GM23338 (cell line): ENCODE results near the gene C20orf141. TPM values are rescaled to one million over a fixed set of nuclear protein-coding genes. Genes with fewer than 3 reads are reported as not detected.

Source experiments
- ATAC-seq: fragments of 200-7000 bp; cut with Tn5 transposase; 3 replicates; pipeline ENCODE4 v1.9.1; 2020
- DNase-seq: peaks from one replicate; pipeline ENCODE4 v3.0.0-alpha.2; 2015; ENCODE audit warnings: low spot score
- H2AFZ ChIP-seq: fragments of 200-600 bp; sonication (generic); 2 replicates; pipeline ENCODE4 v1.8.0; 2016; ENCODE audit warnings: antibody characterized with exemption, mild to moderate bottlenecking, moderate library complexity
- H3F3A ChIP-seq: fragments of 200-600 bp; sonication (generic); replicated peaks from 2 replicates; pipeline ENCODE4 v1.8.0; 2017; ENCODE audit warnings: antibody characterized with exemption, mixed run types, low read depth
- H3K27ac ChIP-seq: fragments of 200-600 bp; sonication (generic); 2 replicates; pipeline ENCODE4 v1.6.1; 2016; ENCODE audit warnings: low read depth
- H3K27me3 ChIP-seq: fragments of 200-600 bp; sonication (generic); 2 replicates; pipeline ENCODE4 v1.8.0; 2016; ENCODE audit warnings: mild to moderate bottlenecking, mixed run types, moderate library complexity; ENCODE audit not compliant: insufficient read depth
- H3K36me3 ChIP-seq: fragments of 200-600 bp; sonication (generic); 2 replicates; pipeline ENCODE4 v1.8.0; 2016; ENCODE audit warnings: mild to moderate bottlenecking; ENCODE audit not compliant: insufficient read depth
- H3K4me1 ChIP-seq: fragments of 200-600 bp; sonication (generic); 2 replicates; pipeline ENCODE4 v1.8.0; 2016; ENCODE audit warnings: mild to moderate bottlenecking, moderate library complexity; ENCODE audit not compliant: insufficient read depth
- H3K4me2 ChIP-seq: fragments of 200-600 bp; sonication (generic); 2 replicates; pipeline ENCODE4 v1.7.1; 2017; ENCODE audit warnings: mixed run types
- H3K4me3 ChIP-seq: fragments of 200-600 bp; sonication (generic); 2 replicates; pipeline ENCODE4 v1.6.1; 2016; ENCODE audit warnings: mixed run types
- H3K79me2 ChIP-seq: fragments of 200-600 bp; sonication (generic); replicated peaks from 2 replicates; pipeline ENCODE4 v1.8.0; 2017; ENCODE audit warnings: mild to moderate bottlenecking; ENCODE audit not compliant: insufficient read depth
- H3K9me2 ChIP-seq: fragments of 200-600 bp; sonication (generic); 2 replicates; pipeline ENCODE4 v1.8.0; 2017; ENCODE audit not compliant: insufficient read depth
- H4K20me1 ChIP-seq: fragments of 200-600 bp; sonication (generic); replicated peaks from 2 replicates; pipeline ENCODE4 v1.8.0; 2017; ENCODE audit warnings: mild to moderate bottlenecking; ENCODE audit not compliant: insufficient read depth
- H3K27ac Mint-ChIP-seq: 2 replicates; pipeline ENCODE4 v1.8.0; 2020; ENCODE audit warnings: inconsistent platforms, mild to moderate bottlenecking, moderate library complexity, mixed read lengths
- H3K27me3 Mint-ChIP-seq: 3 replicates; pipeline ENCODE4 v1.8.0; 2022; ENCODE audit warnings: low read depth, mild to moderate bottlenecking, moderate library complexity, mixed read lengths, inconsistent platforms; ENCODE audit not compliant: insufficient read depth, poor library complexity
- H3K36me3 Mint-ChIP-seq: 3 replicates; pipeline ENCODE4 v1.8.0; 2021; ENCODE audit warnings: low read depth, mild to moderate bottlenecking, inconsistent platforms, moderate library complexity, mixed read lengths
- H3K4me1 Mint-ChIP-seq: 3 replicates; pipeline ENCODE4 v1.8.0; 2020; ENCODE audit warnings: mild to moderate bottlenecking, inconsistent platforms, mixed read lengths
- H3K4me3 Mint-ChIP-seq: 3 replicates; pipeline ENCODE4 v1.8.0; 2021; ENCODE audit warnings: moderate library complexity, mild to moderate bottlenecking, inconsistent platforms, mixed read lengths
- H3K9me3 Mint-ChIP-seq: 3 replicates; pipeline ENCODE4 v1.8.0; 2020; ENCODE audit warnings: moderate library complexity, mild to moderate bottlenecking, inconsistent platforms, mixed read lengths
- CREB1 ChIP-seq: fragments of 250-450 bp; sonication (Bioruptor Pico); IDR thresholded peaks from 2 replicates; pipeline ENCODE4 v1.5.0; 2020; ENCODE audit warnings: low read depth, mild to moderate bottlenecking, moderate library complexity
- EZH2 ChIP-seq: fragments of 200-600 bp; sonication (generic); IDR thresholded peaks from one replicate; pipeline ENCODE4 v1.8.0; 2017; ENCODE audit warnings: antibody characterized with exemption, mild to moderate bottlenecking, low read depth; ENCODE audit not compliant: unreplicated experiment
- EZH2phosphoT487 ChIP-seq: fragments of 200-600 bp; sonication (generic); IDR thresholded peaks from one replicate; pipeline ENCODE4 v1.8.1; 2018; ENCODE audit warnings: antibody characterized with exemption; ENCODE audit not compliant: unreplicated experiment
- JUNB ChIP-seq: IDR thresholded peaks from one replicate; pipeline ENCODE4 v1.6.1; 2016; ENCODE audit warnings: antibody characterized with exemption; ENCODE audit not compliant: unreplicated experiment
- NANOG ChIP-seq: IDR thresholded peaks from 2 replicates; pipeline ENCODE4 v1.6.1; 2016; ENCODE audit warnings: antibody characterized with exemption, borderline replicate concordance
- POLR2AphosphoS5 ChIP-seq: IDR thresholded peaks from 2 replicates; pipeline ENCODE4 v1.6.1; 2016; ENCODE audit warnings: antibody characterized with exemption, low read depth
- REST ChIP-seq: IDR thresholded peaks from one replicate; pipeline ENCODE4 v1.6.1; 2018; ENCODE audit warnings: antibody characterized with exemption; ENCODE audit not compliant: unreplicated experiment
- STAT1 ChIP-seq: IDR thresholded peaks from one replicate; pipeline ENCODE4 v1.6.1; 2016; ENCODE audit warnings: antibody characterized with exemption; ENCODE audit not compliant: unreplicated experiment
- ZNF114 ChIP-seq: fragments of 250-450 bp; sonication (Bioruptor Pico); IDR thresholded peaks from 2 replicates; pipeline ENCODE4 v1.5.0; 2020; ENCODE audit warnings: mild to moderate bottlenecking, moderate library complexity
- ZNF331 ChIP-seq: fragments of 250-450 bp; sonication (Bioruptor Pico); IDR thresholded peaks from 2 replicates; pipeline ENCODE4 v1.5.0; 2020; ENCODE audit warnings: low read depth, mild to moderate bottlenecking, moderate library complexity
- polyA plus RNA-seq: library from polyadenylated mRNA; unstranded; fragments of >200 nt; fragmentation: Nextera tagmentation; extraction: Ambion mirVana; gene quantifications from 2 replicates; pipeline ENCODE4 v1.2.1, GENCODE V29; 2016
- total RNA-seq: library from RNA; depleted of rRNA; stranded (reverse); fragments of >200 nt; shearing (Covaris generic); gene quantifications from 2 replicates; pipeline ENCODE4 v1.2.3, GENCODE V29; 2014
- TF ChIP-seq, protein P1 (sequence below): fragments of 250-450 bp; sonication (Bioruptor Pico); IDR thresholded peaks from 2 replicates; pipeline ENCODE4 v1.5.0; 2020; ENCODE audit warnings: mild to moderate bottlenecking, moderate library complexity
- TF ChIP-seq, protein P2 (sequence below), 2 experiments: fragments of 200-600 bp in 1 of 2; sonication (generic) in 1 of 2; conservative IDR thresholded peaks; 2 replicates each; pipeline versions ENCODE4 v1.5.1 to v1.6.1; 2016 to 2017; ENCODE audit warnings: antibody characterized with exemption in 2 of 2, low read depth in 2 of 2, mild to moderate bottlenecking in 2 of 2, moderate library complexity in 1 of 2
- TF ChIP-seq, protein P3 (sequence below): IDR thresholded peaks from 2 replicates; pipeline ENCODE4 v1.6.1; 2016; ENCODE audit warnings: antibody characterized with exemption

The C20orf141 gene
- total and polyA plus RNA-seq, 2 experiments from 2014 or later = not detected

DNA sequence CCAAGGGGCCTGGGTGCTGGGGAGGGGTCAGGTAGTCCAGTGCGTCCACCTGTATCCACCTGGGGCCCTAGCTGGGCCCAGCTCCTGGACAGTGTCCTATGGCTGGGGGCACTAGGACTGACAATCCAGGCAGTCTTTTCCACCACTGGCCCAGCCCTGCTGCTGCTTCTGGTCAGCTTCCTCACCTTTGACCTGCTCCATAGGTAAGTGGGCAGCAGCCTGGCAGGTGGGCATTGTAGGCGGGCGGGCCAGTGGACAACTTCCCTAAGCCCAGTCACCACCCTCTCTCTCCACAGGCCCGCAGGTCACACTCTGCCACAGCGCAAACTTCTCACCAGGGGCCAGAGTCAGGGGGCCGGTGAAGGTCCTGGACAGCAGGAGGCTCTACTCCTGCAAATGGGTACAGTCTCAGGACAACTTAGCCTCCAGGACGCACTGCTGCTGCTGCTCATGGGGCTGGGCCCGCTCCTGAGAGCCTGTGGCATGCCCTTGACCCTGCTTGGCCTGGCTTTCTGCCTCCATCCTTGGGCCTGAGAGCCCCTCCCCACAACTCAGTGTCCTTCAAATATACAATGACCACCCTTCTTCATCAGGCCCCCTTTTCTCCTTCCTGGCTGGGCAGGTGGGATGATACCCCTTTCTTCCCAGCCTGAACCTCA lies 584 bp downstream of the C20orf141 start:
- Histone ChIP-seq H3K79me2 (no peaks in the 10 kb centered on the region), H4K20me1 (no peaks in the 10 kb centered on the region), H3K27ac (no peak overlapping the region), H3K4me1 (0 out of 2 replicates have a peak, but pooled peaks cover 2% of the 10 kb centered on the region), H2AFZ (no peak overlapping the region), H3K27me3 (peaks cover 56% of the 10 kb centered on the region), H3K4me3 (no peak overlapping the region), H3K9me2 (no peaks in the 10 kb centered on the region), H3K36me3 (no peaks in the 10 kb centered on the region), H3F3A (no peaks in the 10 kb centered on the region), H3K4me2 (no peak overlapping the region)
- ATAC-seq = no peak
- peaks cover 20% of the 10 kb centered on the region for H3K27me3 Mint-ChIP-seq
- no peak for DNase-seq
- peaks cover 9% of the 10 kb centered on the region for H3K9me3 Mint-ChIP-seq
- H3K4me1 Mint-ChIP-seq = peaks cover 7% of the 10 kb centered on the region
- H3K27ac Mint-ChIP-seq = no peak overlapping the region
- TF ChIP-seq ZNF331 (no peak), REST (no peak), EZH2 (no peak), NANOG (no peak), POLR2AphosphoS5 (no peak), STAT1 (no peak), CREB1 (CRISPR knock-in tag) (no peak), EZH2phosphoT487 (no peak), JUNB (no peak), ZNF114 (CRISPR knock-in tag) (no peak)
- TF ChIP-seq, protein P1, sequence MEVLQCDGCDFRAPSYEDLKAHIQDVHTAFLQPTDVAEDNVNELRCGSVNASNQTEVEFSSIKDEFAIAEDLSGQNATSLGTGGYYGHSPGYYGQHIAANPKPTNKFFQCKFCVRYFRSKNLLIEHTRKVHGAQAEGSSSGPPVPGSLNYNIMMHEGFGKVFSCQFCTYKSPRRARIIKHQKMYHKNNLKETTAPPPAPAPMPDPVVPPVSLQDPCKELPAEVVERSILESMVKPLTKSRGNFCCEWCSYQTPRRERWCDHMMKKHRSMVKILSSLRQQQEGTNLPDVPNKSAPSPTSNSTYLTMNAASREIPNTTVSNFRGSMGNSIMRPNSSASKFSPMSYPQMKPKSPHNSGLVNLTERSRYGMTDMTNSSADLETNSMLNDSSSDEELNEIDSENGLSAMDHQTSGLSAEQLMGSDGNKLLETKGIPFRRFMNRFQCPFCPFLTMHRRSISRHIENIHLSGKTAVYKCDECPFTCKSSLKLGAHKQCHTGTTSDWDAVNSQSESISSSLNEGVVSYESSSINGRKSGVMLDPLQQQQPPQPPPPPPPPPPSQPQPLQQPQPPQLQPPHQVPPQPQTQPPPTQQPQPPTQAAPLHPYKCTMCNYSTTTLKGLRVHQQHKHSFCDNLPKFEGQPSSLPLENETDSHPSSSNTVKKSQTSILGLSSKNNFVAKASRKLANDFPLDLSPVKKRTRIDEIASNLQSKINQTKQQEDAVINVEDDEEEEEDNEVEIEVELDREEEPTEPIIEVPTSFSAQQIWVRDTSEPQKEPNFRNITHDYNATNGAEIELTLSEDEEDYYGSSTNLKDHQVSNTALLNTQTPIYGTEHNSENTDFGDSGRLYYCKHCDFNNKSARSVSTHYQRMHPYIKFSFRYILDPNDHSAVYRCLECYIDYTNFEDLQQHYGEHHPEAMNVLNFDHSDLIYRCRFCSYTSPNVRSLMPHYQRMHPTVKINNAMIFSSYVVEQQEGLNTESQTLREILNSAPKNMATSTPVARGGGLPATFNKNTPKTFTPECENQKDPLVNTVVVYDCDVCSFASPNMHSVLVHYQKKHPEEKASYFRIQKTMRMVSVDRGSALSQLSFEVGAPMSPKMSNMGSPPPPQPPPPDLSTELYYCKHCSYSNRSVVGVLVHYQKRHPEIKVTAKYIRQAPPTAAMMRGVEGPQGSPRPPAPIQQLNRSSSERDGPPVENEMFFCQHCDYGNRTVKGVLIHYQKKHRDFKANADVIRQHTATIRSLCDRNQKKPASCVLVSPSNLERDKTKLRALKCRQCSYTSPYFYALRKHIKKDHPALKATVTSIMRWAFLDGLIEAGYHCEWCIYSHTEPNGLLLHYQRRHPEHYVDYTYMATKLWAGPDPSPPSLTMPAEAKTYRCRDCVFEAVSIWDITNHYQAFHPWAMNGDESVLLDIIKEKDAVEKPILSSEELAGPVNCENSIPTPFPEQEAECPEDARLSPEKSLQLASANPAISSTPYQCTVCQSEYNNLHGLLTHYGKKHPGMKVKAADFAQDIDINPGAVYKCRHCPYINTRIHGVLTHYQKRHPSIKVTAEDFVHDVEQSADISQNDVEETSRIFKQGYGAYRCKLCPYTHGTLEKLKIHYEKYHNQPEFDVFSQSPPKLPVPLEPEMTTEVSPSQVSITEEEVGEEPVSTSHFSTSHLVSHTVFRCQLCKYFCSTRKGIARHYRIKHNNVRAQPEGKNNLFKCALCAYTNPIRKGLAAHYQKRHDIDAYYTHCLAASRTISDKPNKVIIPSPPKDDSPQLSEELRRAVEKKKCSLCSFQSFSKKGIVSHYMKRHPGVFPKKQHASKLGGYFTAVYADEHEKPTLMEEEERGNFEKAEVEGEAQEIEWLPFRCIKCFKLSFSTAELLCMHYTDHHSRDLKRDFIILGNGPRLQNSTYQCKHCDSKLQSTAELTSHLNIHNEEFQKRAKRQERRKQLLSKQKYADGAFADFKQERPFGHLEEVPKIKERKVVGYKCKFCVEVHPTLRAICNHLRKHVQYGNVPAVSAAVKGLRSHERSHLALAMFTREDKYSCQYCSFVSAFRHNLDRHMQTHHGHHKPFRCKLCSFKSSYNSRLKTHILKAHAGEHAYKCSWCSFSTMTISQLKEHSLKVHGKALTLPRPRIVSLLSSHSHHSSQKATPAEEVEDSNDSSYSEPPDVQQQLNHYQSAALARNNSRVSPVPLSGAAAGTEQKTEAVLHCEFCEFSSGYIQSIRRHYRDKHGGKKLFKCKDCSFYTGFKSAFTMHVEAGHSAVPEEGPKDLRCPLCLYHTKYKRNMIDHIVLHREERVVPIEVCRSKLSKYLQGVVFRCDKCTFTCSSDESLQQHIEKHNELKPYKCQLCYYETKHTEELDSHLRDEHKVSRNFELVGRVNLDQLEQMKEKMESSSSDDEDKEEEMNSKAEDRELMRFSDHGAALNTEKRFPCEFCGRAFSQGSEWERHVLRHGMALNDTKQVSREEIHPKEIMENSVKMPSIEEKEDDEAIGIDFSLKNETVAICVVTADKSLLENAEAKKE (CRISPR knock-in tag) = no peak
- TF ChIP-seq, protein P2, sequence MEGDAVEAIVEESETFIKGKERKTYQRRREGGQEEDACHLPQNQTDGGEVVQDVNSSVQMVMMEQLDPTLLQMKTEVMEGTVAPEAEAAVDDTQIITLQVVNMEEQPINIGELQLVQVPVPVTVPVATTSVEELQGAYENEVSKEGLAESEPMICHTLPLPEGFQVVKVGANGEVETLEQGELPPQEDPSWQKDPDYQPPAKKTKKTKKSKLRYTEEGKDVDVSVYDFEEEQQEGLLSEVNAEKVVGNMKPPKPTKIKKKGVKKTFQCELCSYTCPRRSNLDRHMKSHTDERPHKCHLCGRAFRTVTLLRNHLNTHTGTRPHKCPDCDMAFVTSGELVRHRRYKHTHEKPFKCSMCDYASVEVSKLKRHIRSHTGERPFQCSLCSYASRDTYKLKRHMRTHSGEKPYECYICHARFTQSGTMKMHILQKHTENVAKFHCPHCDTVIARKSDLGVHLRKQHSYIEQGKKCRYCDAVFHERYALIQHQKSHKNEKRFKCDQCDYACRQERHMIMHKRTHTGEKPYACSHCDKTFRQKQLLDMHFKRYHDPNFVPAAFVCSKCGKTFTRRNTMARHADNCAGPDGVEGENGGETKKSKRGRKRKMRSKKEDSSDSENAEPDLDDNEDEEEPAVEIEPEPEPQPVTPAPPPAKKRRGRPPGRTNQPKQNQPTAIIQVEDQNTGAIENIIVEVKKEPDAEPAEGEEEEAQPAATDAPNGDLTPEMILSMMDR (conservative IDR thresholded peaks at IDR 0.05; ENCODE audit: low read depth in 2 of 2) = no peak
- TF ChIP-seq, protein P3, sequence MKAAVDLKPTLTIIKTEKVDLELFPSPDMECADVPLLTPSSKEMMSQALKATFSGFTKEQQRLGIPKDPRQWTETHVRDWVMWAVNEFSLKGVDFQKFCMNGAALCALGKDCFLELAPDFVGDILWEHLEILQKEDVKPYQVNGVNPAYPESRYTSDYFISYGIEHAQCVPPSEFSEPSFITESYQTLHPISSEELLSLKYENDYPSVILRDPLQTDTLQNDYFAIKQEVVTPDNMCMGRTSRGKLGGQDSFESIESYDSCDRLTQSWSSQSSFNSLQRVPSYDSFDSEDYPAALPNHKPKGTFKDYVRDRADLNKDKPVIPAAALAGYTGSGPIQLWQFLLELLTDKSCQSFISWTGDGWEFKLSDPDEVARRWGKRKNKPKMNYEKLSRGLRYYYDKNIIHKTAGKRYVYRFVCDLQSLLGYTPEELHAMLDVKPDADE = no peak
- H3K36me3 Mint-ChIP-seq = peaks cover 3% of the 10 kb centered on the region; the same call in 1 of the 3 replicates
- no peak overlapping the region for H3K4me3 Mint-ChIP-seq
